HG02973 (cell line): ENCODE results near the gene ADORA2A.
"Not testable (repeated sequence)": the region's sequence is repeated elsewhere in the genome, so short reads cannot be mapped to it uniquely, and the experiment has no call there.

Experiments used
- ATAC-seq: cut with Tn5 transposase; IDR thresholded peaks from one replicate; pipeline ENCODE4 v1.9.1; 2021; ENCODE audit warnings: moderate library complexity; ENCODE audit not compliant: unreplicated experiment

ADORA2A gene

DNA sequence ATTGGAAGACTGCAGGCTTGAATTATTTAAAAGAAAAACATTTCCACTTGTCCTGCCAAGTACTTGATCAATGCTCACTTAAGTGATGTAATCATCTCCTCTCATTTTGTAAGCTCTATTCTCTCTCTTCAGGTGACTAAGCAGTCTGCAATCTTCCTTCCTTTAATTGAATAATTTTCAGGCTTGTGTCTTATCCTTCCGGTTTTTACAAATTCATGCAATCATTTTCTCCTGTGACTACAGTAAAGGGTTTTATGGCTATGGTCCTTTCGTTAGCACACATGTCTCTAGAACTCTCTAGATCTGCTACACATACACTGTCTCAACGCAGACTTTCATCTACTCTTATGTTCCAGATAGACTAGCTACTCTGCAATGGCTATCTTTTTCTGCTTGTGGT, 55.2 kb downstream of the ADORA2A start:
- no peak for ATAC-seq

- no peak for ATAC-seq
These were observed 55.6 kb downstream of the ADORA2A start for GRCh38 chr22:24482998-24483397.

GRCh38 chr22:24483976-24484545, 56.7 kb downstream of the ADORA2A start:
- no peak for ATAC-seq

- ATAC-seq = no peak
These were observed 57.8 kb downstream of the ADORA2A start for GRCh38 chr22:24485170-24485569.

GRCh38 chr22:24485608-24486007, 58.2 kb downstream of the ADORA2A start:
- ATAC-seq = no peak

DNA sequence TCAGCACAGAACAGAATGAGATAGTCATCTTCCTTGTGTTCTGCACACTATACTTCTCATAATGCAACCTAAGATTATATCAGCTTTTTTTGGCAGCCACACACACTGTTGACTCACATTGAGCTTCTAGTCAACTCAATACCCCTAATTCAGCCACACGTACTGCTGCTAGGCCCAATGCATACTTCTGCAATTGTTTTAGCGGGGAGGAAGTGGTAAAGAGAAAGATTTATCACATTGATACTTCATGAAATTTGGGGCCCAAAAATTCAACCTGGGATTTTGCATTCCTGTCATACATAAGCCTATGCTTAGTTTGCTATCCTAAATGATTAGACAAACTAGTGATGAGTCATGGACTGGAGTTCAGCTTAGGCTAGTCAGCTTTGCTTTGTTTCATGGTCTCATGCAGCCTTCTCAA, 59.1 kb downstream of the ADORA2A start:
- ATAC-seq = no peak

- ATAC-seq = no peak
These were observed 61.6 kb downstream of the ADORA2A start for GRCh38 chr22:24489011-24489410.

GRCh38 chr22:24489434-24489833, 62.0 kb downstream of the ADORA2A start:
- not testable (repeated sequence) for ATAC-seq
